ENCODE results near the gene SPECC1. TPM values are rescaled to one million over a fixed set of nuclear protein-coding genes. Genes with fewer than 3 reads are reported as not detected.
"Not testable (repeated sequence)": the region's sequence is repeated elsewhere in the genome, so short reads cannot be mapped to it uniquely, and the experiment has no call there.

SPECC1 gene
- total and polyA plus RNA-seq, 2 donors (not counting 1 experiment from before 2014, with no cell fraction given) = 13.4 to 30.9 TPM

- no peaks in the 10 kb centered on the region for H3K79me2 ChIP-seq (ENCODE audit: control insufficient read depth, insufficient read depth, low read length)
- no peak overlapping the region for H2AFZ ChIP-seq (ENCODE audit: low read length)
- H3K4me2 ChIP-seq (ENCODE audit: extremely low read depth, insufficient read depth, low read length) = no peak overlapping the region
- DNase-seq (ENCODE audit: low read depth in 2 of 2) = no peak
- peaks cover 7% of the 10 kb centered on the region for H3K4me1 ChIP-seq (ENCODE audit: control insufficient read depth, extremely low read depth, insufficient read depth, low read length)
- H3K9me3 ChIP-seq (ENCODE audit: control insufficient read depth, insufficient read depth, low read depth, low read length) = no peaks in the 10 kb centered on the region
- no peaks in the 10 kb centered on the region for H3K27me3 ChIP-seq (ENCODE audit: control insufficient read depth, insufficient read depth, low read length)
- H3K27ac ChIP-seq (ENCODE audit: insufficient read depth, low read length) = no peak overlapping the region
- H3K4me3 ChIP-seq (replicated peaks in 1 of 4; ENCODE audit: control extremely low read depth in 1 of 4, insufficient read depth in 1 of 4, low read depth in 3 of 4, low read length in 4 of 4) = no peak overlapping the region
- no peaks in the 10 kb centered on the region for H3K36me3 ChIP-seq (ENCODE audit: control insufficient read depth, insufficient read depth, low read length)
- H4K20me1 ChIP-seq (ENCODE audit: control insufficient read depth, extremely low read depth, insufficient read depth, low read length) = peaks cover 3% of the 10 kb centered on the region
- no peak for TF ChIP-seq EZH2 (IDR thresholded peaks at IDR 0.05; ENCODE audit: low read length, missing control alignments)
- H3K9ac ChIP-seq (ENCODE audit: insufficient read depth, low read length) = no peak overlapping the region
Measured at GRCh38 chr17:20224379-20224778, 215.2 kb downstream of the SPECC1 start.

- Histone ChIP-seq H3K4me2 (ENCODE audit: extremely low read depth, insufficient read depth, low read length) (no peak overlapping the region), H3K27ac (ENCODE audit: insufficient read depth, low read length) (no peak overlapping the region), H3K27me3 (ENCODE audit: control insufficient read depth, insufficient read depth, low read length) (no peaks in the 10 kb centered on the region), H3K4me3 (replicated peaks in 1 of 4; ENCODE audit: control extremely low read depth in 1 of 4, insufficient read depth in 1 of 4, low read depth in 3 of 4, low read length in 4 of 4) (no peak overlapping the region), H3K36me3 (ENCODE audit: control insufficient read depth, insufficient read depth, low read length) (no peaks in the 10 kb centered on the region), H4K20me1 (ENCODE audit: control insufficient read depth, extremely low read depth, insufficient read depth, low read length) (peaks cover 3% of the 10 kb centered on the region), H3K9me3 (ENCODE audit: control insufficient read depth, insufficient read depth, low read depth, low read length) (no peaks in the 10 kb centered on the region), H2AFZ (ENCODE audit: low read length) (no peak overlapping the region), H3K79me2 (ENCODE audit: control insufficient read depth, insufficient read depth, low read length) (no peaks in the 10 kb centered on the region), H3K4me1 (ENCODE audit: control insufficient read depth, extremely low read depth, insufficient read depth, low read length) (peaks cover 7% of the 10 kb centered on the region), H3K9ac (ENCODE audit: insufficient read depth, low read length) (no peak overlapping the region)
- TF ChIP-seq CTCF (conservative IDR thresholded peaks at IDR 0.05 in 1 of 2, IDR thresholded peaks at IDR 0.05 in 1 of 2; ENCODE audit: low read depth in 1 of 2, low read length in 2 of 2) (peak in 1 of 2 donors; percentile 9), EZH2 (IDR thresholded peaks at IDR 0.05; ENCODE audit: low read length, missing control alignments) (no peak)
- DNase-seq (ENCODE audit: low read depth in 2 of 2) = peak; percentile 9 to 30
Measured at GRCh38 chr17:20225162-20226115, 216.3 kb downstream of the SPECC1 start.

GRCh38 chr17:20226814-20227482, 217.8 kb downstream of the SPECC1 start:
- Histone ChIP-seq H2AFZ (ENCODE audit: low read length) (no peak overlapping the region), H3K4me1 (ENCODE audit: control insufficient read depth, extremely low read depth, insufficient read depth, low read length) (peaks cover 7% of the 10 kb centered on the region), H3K27me3 (ENCODE audit: control insufficient read depth, insufficient read depth, low read length) (no peaks in the 10 kb centered on the region), H3K36me3 (ENCODE audit: control insufficient read depth, insufficient read depth, low read length) (no peaks in the 10 kb centered on the region), H3K4me3 (replicated peaks in 1 of 4; ENCODE audit: control extremely low read depth in 1 of 4, insufficient read depth in 1 of 4, low read depth in 3 of 4, low read length in 4 of 4) (no peak overlapping the region), H3K9ac (ENCODE audit: insufficient read depth, low read length) (no peak overlapping the region), H3K4me2 (ENCODE audit: extremely low read depth, insufficient read depth, low read length) (no peak overlapping the region), H3K9me3 (ENCODE audit: control insufficient read depth, insufficient read depth, low read depth, low read length) (no peaks in the 10 kb centered on the region), H3K27ac (ENCODE audit: insufficient read depth, low read length) (no peak overlapping the region), H3K79me2 (ENCODE audit: control insufficient read depth, insufficient read depth, low read length) (no peaks in the 10 kb centered on the region), H4K20me1 (ENCODE audit: control insufficient read depth, extremely low read depth, insufficient read depth, low read length) (peaks cover 3% of the 10 kb centered on the region)
- no peak for TF ChIP-seq EZH2 (IDR thresholded peaks at IDR 0.05; ENCODE audit: low read length, missing control alignments)
- peak; percentile 88 to 91 for TF ChIP-seq CTCF (conservative IDR thresholded peaks at IDR 0.05 in 1 of 2, IDR thresholded peaks at IDR 0.05 in 1 of 2; ENCODE audit: low read depth in 1 of 2, low read length in 2 of 2)
- peak; percentile 82 to 83 for DNase-seq (ENCODE audit: low read depth in 2 of 2)

DNA sequence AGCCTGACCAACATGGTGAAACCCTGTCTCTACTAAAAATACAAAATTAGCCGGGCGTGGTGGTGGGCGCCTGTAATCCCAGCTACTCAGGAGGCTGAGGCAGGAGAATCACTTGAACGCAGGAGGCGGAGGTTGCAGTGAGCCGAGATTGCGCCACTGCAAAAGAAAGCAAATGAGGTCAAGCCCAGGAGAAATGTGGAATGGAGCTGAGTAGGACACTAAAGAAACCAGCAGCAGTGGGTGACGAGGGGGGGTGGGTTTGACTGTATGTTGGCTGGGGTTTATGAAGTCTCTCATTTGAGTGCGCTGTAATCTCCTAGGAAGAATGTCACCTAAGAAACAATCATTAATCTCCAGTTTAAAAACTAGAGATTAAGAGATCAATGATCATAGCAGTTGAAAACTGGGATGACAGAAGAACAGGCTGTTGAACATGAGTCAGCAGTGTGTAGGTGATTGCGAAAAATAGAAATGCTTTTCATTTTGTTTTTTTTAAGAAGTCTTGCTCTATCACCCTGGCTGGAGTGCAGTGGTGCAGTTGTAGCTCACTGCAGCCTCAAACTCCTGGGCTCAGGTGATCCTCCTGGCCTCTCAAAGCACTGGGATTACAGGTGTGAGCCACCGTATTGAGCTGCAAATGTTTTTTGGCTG, 218.7 kb downstream of the SPECC1 start:
- not testable (repeated sequence) for H4K20me1 ChIP-seq (ENCODE audit: control insufficient read depth, extremely low read depth, insufficient read depth, low read length); H3K4me2 ChIP-seq (ENCODE audit: extremely low read depth, insufficient read depth, low read length); H3K36me3 ChIP-seq (ENCODE audit: control insufficient read depth, insufficient read depth, low read length); H3K4me1 ChIP-seq (ENCODE audit: control insufficient read depth, extremely low read depth, insufficient read depth, low read length); H2AFZ ChIP-seq (ENCODE audit: low read length); H3K79me2 ChIP-seq (ENCODE audit: control insufficient read depth, insufficient read depth, low read length); H3K9me3 ChIP-seq (ENCODE audit: control insufficient read depth, insufficient read depth, low read depth, low read length); H3K9ac ChIP-seq (ENCODE audit: insufficient read depth, low read length); H3K27me3 ChIP-seq (ENCODE audit: control insufficient read depth, insufficient read depth, low read length); H3K27ac ChIP-seq (ENCODE audit: insufficient read depth, low read length); H3K4me3 ChIP-seq (replicated peaks in 1 of 4; ENCODE audit: control extremely low read depth in 1 of 4, insufficient read depth in 1 of 4, low read depth in 3 of 4, low read length in 4 of 4)
- peak; percentile 42 to 50 for DNase-seq (ENCODE audit: low read depth in 2 of 2)

All from fibroblast of lung (primary cell).